Stimulated activated CD8-positive, alpha-beta memory T cell treated with anti-CD3 and anti-CD28 coated beads, Interleukin-12 subunit alpha, Interleukin-12 subunit beta, amount 100 ng/mL, for 1 hour (primary cell): Measurements from ENCODE around the gene BRD3.
"Not testable (repeated sequence)": the region's sequence is repeated elsewhere in the genome, so short reads cannot be mapped to it uniquely, and the experiment has no call there.

ENCODE experiments used
- DNase-seq: peaks from one replicate; pipeline ENCODE4 v3.0.0-alpha.2; 2020; ENCODE audit warnings: low read depth

BRD3 gene

DNA sequence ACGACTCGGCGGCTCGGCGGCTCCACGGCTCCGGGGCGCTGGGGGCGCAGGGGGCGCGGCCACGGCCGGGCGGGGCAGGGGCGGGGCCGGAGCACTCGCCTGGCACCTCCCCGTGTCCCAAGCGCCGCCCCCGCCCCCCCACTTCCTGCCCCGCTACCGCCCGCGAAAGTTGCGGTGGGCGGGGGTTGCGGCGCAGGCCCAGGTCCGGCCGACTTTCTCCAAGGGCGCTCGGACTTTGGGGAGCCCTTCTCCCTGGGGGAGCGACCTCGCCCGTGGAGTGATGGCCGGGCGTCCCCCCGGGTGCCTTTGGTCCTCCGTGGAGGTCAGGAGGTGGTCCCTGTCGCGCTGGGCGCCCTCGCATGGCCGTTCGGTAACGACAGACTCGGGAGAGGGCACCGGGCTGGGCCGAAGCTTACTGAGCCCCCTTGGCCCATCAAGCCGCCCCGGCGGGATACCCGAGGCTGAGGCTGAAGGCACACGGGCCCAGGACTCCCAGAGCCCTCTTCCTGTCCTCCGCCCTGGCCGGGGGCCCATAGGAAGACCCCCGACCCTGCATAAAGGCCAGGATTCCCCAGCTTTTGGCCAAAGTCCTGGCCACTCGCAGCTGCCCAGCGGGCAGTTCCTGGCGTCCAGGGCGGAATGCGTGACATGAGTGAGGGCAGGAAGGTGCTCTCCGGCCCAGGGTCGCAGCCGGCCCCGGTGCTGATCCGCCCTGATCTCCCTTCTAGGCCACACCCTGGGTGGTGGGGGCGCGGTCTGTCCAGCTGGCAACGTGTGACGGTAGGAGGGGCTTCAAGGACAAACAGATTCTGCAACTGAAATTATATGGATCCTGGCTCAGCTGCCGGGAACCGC, 74.8 kb downstream of the BRD3 start:
- peak; percentile 50 for DNase-seq

DNA sequence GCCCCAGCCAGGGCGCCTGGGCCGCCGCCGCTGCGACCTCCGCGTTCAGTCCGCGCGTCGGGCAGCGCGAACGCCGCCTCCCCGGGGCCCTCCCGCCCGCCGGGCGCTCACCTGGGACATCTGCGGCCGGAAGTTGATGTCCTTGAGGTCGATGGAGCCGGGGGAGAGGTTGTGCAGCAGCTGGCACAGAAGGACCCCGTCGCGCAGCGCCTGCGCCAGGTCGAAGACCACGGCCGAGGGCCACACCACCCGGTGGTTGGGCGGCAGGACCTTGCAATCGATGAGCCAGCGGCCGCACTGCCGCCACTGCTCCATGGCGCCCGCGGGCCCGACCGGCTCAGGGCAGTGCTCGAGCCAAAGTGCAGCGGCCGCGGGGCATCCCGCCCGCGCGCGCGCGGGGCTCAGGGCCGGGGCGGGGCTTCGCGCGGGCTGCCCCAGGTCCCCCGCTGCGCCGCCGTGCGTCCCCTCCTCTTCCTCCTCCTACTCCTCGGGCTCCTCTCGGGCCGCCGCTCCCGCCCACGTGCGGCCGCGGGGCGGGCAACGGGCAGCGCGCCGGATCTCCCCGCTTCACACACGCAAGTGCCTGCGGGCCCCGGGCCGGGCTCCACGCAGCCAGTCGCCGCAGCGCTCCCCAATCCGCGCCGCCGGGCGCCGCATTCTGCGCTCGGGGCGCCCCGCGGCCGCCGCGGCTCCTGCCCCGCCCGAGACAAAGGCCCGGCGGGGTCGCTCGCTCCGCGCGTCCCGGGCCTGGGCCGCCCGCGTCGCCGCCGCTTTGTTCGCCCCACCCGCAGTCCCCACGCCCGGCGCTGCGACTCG, 75.7 kb downstream of the BRD3 start, which contains the start of gene VAV2:
Gene VAV2, minus strand, starts transcription at position 361 of the 816 bp plus-strand sequence. Its CDS starts 46 bp downstream, at position 315.
- DNase-seq, result no peak

GRCh38 chr9:133991214-133991921, 76.5 kb downstream of the BRD3 start:
- DNase-seq, result no peak

GRCh38 chr9:133990366-133991213, 77.2 kb downstream of the BRD3 start:
- no peak for DNase-seq

DNA sequence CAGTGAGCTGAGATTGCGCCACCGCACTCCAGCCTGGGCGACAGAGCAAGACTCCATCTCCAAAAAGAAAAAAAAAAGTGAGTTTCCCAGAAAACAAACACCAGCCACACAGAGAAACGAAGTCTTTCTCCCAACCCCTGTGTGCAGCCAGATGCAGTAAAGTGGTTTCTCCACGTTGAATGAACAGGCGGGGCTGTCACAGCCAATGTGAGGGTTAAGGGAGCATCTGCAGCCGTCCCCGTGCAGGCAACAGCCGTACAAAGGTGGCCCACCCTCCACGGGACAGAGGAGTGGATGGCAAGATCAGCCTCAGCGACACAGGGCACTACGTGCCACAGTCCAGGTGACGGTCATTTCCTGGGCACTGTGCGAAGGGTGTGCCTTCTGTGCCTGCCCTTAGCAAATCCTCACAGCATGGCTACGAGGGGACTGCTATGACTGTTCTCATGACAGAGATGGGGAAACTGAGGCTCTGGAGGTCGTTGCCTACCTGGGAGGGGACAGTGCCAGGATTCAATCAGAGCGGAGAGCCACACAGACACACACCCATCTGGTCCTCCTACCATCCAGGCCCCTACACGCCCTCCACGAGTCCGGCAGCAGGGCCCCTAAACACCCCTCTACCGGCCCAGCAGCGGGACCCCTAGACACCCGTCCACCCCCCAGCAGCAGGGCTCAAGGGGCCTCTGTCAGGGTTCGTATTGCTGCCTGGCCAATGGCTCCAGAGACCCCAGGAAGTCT, 78.0 kb downstream of the BRD3 start:
- no peak for DNase-seq

- DNase-seq, result not testable (repeated sequence)
These were observed 79.1 kb downstream of the BRD3 start for GRCh38 chr9:133988771-133989170.

- no peak for DNase-seq
These were observed 79.7 kb downstream of the BRD3 start for GRCh38 chr9:133987946-133988665.

DNA sequence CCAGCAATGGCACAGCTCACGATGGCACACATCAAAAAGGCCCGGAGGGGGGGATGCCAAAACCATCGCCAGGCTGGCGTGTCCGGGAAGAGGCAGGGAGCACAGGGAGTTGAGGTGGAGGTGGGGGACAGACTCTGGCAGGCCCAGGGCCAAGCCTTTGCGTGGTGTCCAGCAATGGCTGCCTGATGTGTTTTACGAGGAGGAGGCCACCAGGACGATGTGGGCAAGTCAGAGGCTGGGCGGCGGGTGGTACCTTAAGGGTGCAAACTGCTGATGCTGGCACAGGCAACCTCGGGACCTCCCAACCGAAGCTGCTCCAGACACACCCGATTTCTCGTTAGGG, 80.4 kb downstream of the BRD3 start:
- DNase-seq, result no peak

DNA sequence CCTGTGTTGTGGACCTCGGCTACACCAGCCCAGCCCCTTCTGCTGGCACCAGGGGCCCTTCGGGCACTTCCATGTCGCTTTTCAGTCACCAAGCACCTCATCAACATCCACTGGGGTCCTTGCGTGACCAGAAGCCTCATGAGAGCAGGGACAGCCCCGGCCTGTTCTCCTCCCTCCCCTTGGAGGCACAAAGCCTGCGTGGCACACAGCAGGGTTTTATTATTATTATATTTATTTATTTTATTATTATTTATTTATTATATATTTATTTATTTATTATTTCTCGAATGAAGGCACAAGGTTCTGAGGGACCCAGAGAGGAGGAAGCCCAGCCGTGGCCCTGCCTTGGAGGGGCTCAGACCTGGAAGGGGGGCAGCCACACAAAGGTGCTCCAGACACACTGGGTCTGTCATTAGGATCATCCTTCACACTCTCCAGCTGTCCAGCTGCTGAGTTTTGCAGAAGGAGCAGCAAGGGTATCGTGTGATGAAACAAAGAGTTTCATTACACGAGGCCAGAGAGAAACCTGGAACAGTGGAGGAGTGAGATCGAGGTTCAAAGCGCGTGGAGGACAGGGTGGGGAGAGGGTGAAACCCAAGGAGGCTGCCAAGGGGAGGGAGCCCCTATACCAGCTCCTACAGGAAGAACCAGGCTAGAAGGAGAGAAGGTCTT, 80.9 kb downstream of the BRD3 start:
- DNase-seq, result no peak

DNA sequence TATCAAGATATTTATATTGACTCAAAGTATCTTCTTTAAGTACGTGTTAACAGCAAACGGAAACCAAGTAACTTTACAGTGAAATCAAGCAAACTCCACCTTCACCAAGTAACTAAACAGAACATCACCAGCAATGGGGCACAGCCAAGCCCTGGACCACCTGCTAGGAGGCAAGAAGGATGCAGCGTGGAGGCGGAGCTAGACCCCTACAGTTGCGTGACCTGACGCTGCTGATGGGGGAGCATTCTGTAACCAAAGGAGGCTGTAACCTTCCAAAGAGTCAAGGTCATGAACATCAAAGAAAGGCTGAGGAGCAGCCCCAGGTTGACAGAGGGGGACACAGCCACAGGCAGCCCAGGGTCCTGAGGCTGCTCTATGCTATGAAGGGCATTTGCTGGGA, 81.8 kb downstream of the BRD3 start:
- DNase-seq, result no peak

GRCh38 chr9:133982971-133983720, 84.7 kb downstream of the BRD3 start:
- no peak for DNase-seq

GRCh38 chr9:133981958-133982681, 85.7 kb downstream of the BRD3 start:
- DNase-seq, result no peak

DNA sequence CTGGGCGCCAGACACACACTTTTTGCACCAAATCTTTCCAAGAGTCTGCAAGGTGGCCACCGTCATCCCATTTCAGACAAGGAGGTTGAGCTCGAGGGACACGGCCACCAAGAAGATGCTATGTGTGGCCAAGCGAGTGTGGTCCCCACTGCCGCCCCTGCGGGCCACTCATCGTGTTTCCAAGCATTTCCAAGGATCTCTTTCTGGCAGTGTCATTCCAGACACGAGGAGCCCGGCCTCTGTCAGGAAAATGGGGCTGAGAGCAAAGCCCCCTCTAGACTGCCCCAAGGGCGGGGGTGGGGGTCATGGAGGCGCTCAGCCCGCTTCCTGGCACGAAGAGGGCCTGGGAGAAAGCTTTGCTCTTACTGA, 86.3 kb downstream of the BRD3 start:
- DNase-seq, result no peak

- DNase-seq, result no peak
These were observed 86.8 kb downstream of the BRD3 start for GRCh38 chr9:133980864-133981588.
